ENCODE data around the gene ANKRD11.

- no peak for TF ChIP-seq CTCF (IDR thresholded peaks at IDR 0.05)
- no peak for TF ChIP-seq EP300 (IDR thresholded peaks at IDR 0.05)
Observed at GRCh38 chr16:89355007-89355406, 135.4 kb downstream of the ANKRD11 start.
